GM12878 (cell line): ENCODE data around the gene MAMDC2.

Source experiments
- ATF2 ChIP-seq: IDR thresholded peaks from 2 replicates; pipeline ENCODE4 v1.6.1; 2012; ENCODE audit warnings: low read length, inconsistent platforms
- CEBPB ChIP-seq, 2 experiments: fragments of 150-350 bp in 1 of 2; IDR thresholded peaks; 2 replicates each; pipeline ENCODE4 v1.6.1; 2012 to 2014; ENCODE audit warnings: low read depth in 2 of 2, low read length in 2 of 2, borderline replicate concordance in 1 of 2, inconsistent platforms in 1 of 2
- CEBPZ ChIP-seq: fragments of 150-350 bp; IDR thresholded peaks from 2 replicates; pipeline ENCODE4 v1.6.1; 2016; ENCODE audit warnings: low read depth, low read length
- CREB1 ChIP-seq: IDR thresholded peaks from 2 replicates; pipeline ENCODE4 v1.6.1; 2012; ENCODE audit warnings: low read depth, mild to moderate bottlenecking, inconsistent platforms
- CTCF ChIP-seq, 3 experiments: IDR thresholded peaks in 2 of 3; conservative IDR thresholded peaks in 1 of 3; 2 replicates each; pipeline ENCODE4 v1.5.1; 2011; ENCODE audit warnings: low read depth in 3 of 3, low read length in 3 of 3, mild to moderate bottlenecking in 3 of 3, control low read depth in 2 of 3, moderate library complexity in 2 of 3, inconsistent platforms in 1 of 3, mixed read lengths in 1 of 3; ENCODE audit not compliant: control insufficient read depth in 2 of 3, insufficient read depth in 1 of 3; ENCODE audit errors: extremely low read depth in 1 of 3
- CUX1 ChIP-seq: IDR thresholded peaks from 2 replicates; pipeline ENCODE4 v1.6.1; 2012; ENCODE audit warnings: improper control_type of control experiment, low read depth, low read length; ENCODE audit not compliant: insufficient replicate concordance
- ESRRA ChIP-seq: IDR thresholded peaks from 2 replicates; pipeline ENCODE4 v1.6.1; 2012; ENCODE audit warnings: mild to moderate bottlenecking, low read length, improper control_type of control experiment
- POLR2A ChIP-seq: IDR thresholded peaks from 2 replicates; pipeline ENCODE4 v1.6.1; 2011; ENCODE audit warnings: low read depth, mild to moderate bottlenecking, low read length
- ZBTB33 ChIP-seq: fragments of 450-650 bp; IDR thresholded peaks from 2 replicates; pipeline ENCODE4 v1.6.1; 2017; ENCODE audit warnings: mild to moderate bottlenecking
- ZNF207 ChIP-seq: fragments of 450-650 bp; IDR thresholded peaks from 2 replicates; pipeline ENCODE4 v1.6.1; 2014; ENCODE audit warnings: antibody characterized with exemption, mild to moderate bottlenecking, borderline replicate concordance
- ZSCAN29 ChIP-seq: fragments of 450-650 bp; IDR thresholded peaks from 2 replicates; pipeline ENCODE4 v1.6.1; 2017; ENCODE audit warnings: mild to moderate bottlenecking, moderate library complexity

- TF ChIP-seq ZNF207 (no peak), CUX1 (no peak), ZSCAN29 (no peak), CTCF (IDR thresholded peaks at IDR 0.05 in 2 of 3, conservative IDR thresholded peaks at IDR 0.05 in 1 of 3; ENCODE audit: control insufficient read depth in 2 of 3, extremely low read depth in 1 of 3, insufficient read depth in 1 of 3, low read depth in 3 of 3, low read length in 3 of 3) (no peak), CEBPZ (no peak), ATF2 (peak; percentile 28; the same call in 1 of the 2 replicates), POLR2A (no peak), CREB1 (no peak), CEBPB (IDR thresholded peaks at IDR 0.05; ENCODE audit: borderline replicate concordance in 1 of 2, low read depth in 2 of 2, low read length in 2 of 2) (no peak), ZBTB33 (no peak), ESRRA (no peak)
Observed at GRCh38 chr9:70031141-70031545, 12.5 kb upstream of the MAMDC2 start.
